ENCODE measurements around the gene SMURF1. TPM values are rescaled to one million over a fixed set of nuclear protein-coding genes. Genes with fewer than 3 reads are reported as not detected.

SMURF1 gene
- total RNA-seq, 4 donors from 2014 or later = 23.6 to 35.3 (median 27.8) TPM

GRCh38 chr7:99112097-99112496, 31.8 kb downstream of the SMURF1 start:
- no peak for DNase-seq (ENCODE audit: low spot score)
- no peak for ATAC-seq (ENCODE audit: low FRiP score)
- TF ChIP-seq CTCF (IDR thresholded peaks at IDR 0.05) = no peak

- no peak for ATAC-seq (ENCODE audit: low FRiP score)
- TF ChIP-seq CTCF (IDR thresholded peaks at IDR 0.05) = no peak
- DNase-seq (ENCODE audit: low spot score) = no peak
Observed at GRCh38 chr7:99111591-99111990, 32.3 kb downstream of the SMURF1 start.

- DNase-seq (ENCODE audit: low spot score) (no peak), ATAC-seq (ENCODE audit: low FRiP score) (no peak)
- no peak for TF ChIP-seq CTCF (IDR thresholded peaks at IDR 0.05)
Observed at GRCh38 chr7:99109108-99110051, 34.5 kb downstream of the SMURF1 start.

GRCh38 chr7:99108613-99109012, 35.3 kb downstream of the SMURF1 start:
- TF ChIP-seq CTCF (IDR thresholded peaks at IDR 0.05) = no peak
- DNase-seq (ENCODE audit: low spot score) (no peak), ATAC-seq (ENCODE audit: low FRiP score) (no peak)

- ATAC-seq (ENCODE audit: low FRiP score) (no peak), DNase-seq (ENCODE audit: low spot score) (no peak)
- no peak for TF ChIP-seq CTCF (IDR thresholded peaks at IDR 0.05)
Observed at GRCh38 chr7:99106821-99107241, 37.1 kb downstream of the SMURF1 start.

- TF ChIP-seq CTCF (IDR thresholded peaks at IDR 0.05) = no peak
- ATAC-seq (ENCODE audit: low FRiP score) = peak; percentile 25
- no peak for DNase-seq (ENCODE audit: low spot score)
Observed at GRCh38 chr7:99106411-99106810, 37.5 kb downstream of the SMURF1 start.

GRCh38 chr7:99105756-99106155, 38.2 kb downstream of the SMURF1 start:
- TF ChIP-seq CTCF (IDR thresholded peaks at IDR 0.05) = no peak
- DNase-seq (ENCODE audit: low spot score) (no peak), ATAC-seq (ENCODE audit: low FRiP score) (no peak)

Data from omental fat pad (tissue), 4 donors.